IPS-18a (cell line): ENCODE data around the gene LMX1B.
A peak's percentile ranks its signal among the peaks of the same experiment; 100 is the strongest.

Source experiments
- H3K27ac ChIP-seq: one replicate; pipeline ENCODE4 v1.5.1; 2013; ENCODE audit warnings: low read length
- H3K27me3 ChIP-seq: one replicate; pipeline ENCODE4 v1.6.1; 2013; ENCODE audit warnings: mild to moderate bottlenecking, low read length; ENCODE audit not compliant: control insufficient read depth, insufficient read depth
- H3K36me3 ChIP-seq: one replicate; pipeline ENCODE4 v1.6.1; 2013; ENCODE audit warnings: low read depth, low read length; ENCODE audit not compliant: control insufficient read depth
- H3K4me1 ChIP-seq: one replicate; pipeline ENCODE4 v1.6.1; 2013; ENCODE audit warnings: low read depth, low read length; ENCODE audit not compliant: control insufficient read depth
- H3K4me3 ChIP-seq: one replicate; pipeline ENCODE4 v1.5.1; 2013; ENCODE audit warnings: low read length
- H3K9ac ChIP-seq: one replicate; pipeline ENCODE4 v1.6.1; 2013; ENCODE audit warnings: mild to moderate bottlenecking, low read length, moderate library complexity
- H3K9me3 ChIP-seq: one replicate; pipeline ENCODE4 v1.6.1; 2013; ENCODE audit warnings: low read depth, low read length; ENCODE audit not compliant: control insufficient read depth

The LMX1B gene

GRCh38 chr9:126668058-126668457, 54.3 kb downstream of the LMX1B start:
- H3K4me1 ChIP-seq = peaks cover 27% of the 10 kb centered on the region
- no peaks in the 10 kb centered on the region for H3K36me3 ChIP-seq
- no peaks in the 10 kb centered on the region for H3K9me3 ChIP-seq
- H3K4me3 ChIP-seq = no peak overlapping the region
- H3K9ac ChIP-seq = no peak overlapping the region
- H3K27me3 ChIP-seq = peaks cover 78% of the 10 kb centered on the region
- H3K27ac ChIP-seq = no peak overlapping the region

DNA sequence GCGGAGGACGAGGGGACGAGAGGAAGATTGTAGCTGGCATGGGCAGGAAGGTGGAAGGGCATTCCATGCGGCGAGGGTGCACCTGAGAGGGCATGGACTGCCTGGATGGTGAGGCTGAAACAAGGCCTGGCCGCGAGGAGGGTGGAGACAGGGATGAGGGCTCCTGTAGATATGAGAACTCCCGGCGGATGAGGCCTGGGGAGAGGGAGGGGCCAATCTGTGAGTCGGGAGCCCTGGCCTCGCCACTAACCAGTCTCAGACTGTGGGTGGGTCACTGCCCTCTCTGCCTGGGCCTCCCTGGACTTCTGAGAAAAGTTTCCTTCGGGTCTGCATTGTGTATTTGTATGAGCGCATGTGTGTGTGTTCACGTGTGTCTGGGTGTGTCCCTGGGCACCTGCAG, 55.4 kb downstream of the LMX1B start:
- Histone ChIP-seq H3K4me1 (peaks cover 32% of the 10 kb centered on the region), H3K27ac (no peak overlapping the region), H3K4me3 (no peak overlapping the region), H3K9me3 (no peaks in the 10 kb centered on the region), H3K36me3 (no peaks in the 10 kb centered on the region), H3K9ac (no peak overlapping the region), H3K27me3 (peaks cover 89% of the 10 kb centered on the region)

GRCh38 chr9:126670270-126670669, 56.5 kb downstream of the LMX1B start:
- Histone ChIP-seq H3K4me3 (no peak overlapping the region), H3K27me3 (peaks cover 91% of the 10 kb centered on the region), H3K4me1 (peaks cover 33% of the 10 kb centered on the region), H3K9me3 (no peaks in the 10 kb centered on the region), H3K9ac (no peak overlapping the region), H3K27ac (no peak overlapping the region), H3K36me3 (no peaks in the 10 kb centered on the region)

- Histone ChIP-seq H3K4me1 (peaks cover 31% of the 10 kb centered on the region), H3K27me3 (peaks cover 91% of the 10 kb centered on the region), H3K9me3 (no peaks in the 10 kb centered on the region), H3K9ac (no peak overlapping the region), H3K36me3 (no peaks in the 10 kb centered on the region), H3K4me3 (no peak overlapping the region), H3K27ac (no peak overlapping the region)
Measured at GRCh38 chr9:126671381-126671831, 57.7 kb downstream of the LMX1B start.

- no peak overlapping the region for H3K9ac ChIP-seq
- peaks cover 34% of the 10 kb centered on the region for H3K4me1 ChIP-seq
- H3K27me3 ChIP-seq = peaks cover 91% of the 10 kb centered on the region
- H3K9me3 ChIP-seq = no peaks in the 10 kb centered on the region
- H3K4me3 ChIP-seq = no peak overlapping the region
- no peak overlapping the region for H3K27ac ChIP-seq
- no peaks in the 10 kb centered on the region for H3K36me3 ChIP-seq
Measured at GRCh38 chr9:126671983-126672382, 58.3 kb downstream of the LMX1B start.

DNA sequence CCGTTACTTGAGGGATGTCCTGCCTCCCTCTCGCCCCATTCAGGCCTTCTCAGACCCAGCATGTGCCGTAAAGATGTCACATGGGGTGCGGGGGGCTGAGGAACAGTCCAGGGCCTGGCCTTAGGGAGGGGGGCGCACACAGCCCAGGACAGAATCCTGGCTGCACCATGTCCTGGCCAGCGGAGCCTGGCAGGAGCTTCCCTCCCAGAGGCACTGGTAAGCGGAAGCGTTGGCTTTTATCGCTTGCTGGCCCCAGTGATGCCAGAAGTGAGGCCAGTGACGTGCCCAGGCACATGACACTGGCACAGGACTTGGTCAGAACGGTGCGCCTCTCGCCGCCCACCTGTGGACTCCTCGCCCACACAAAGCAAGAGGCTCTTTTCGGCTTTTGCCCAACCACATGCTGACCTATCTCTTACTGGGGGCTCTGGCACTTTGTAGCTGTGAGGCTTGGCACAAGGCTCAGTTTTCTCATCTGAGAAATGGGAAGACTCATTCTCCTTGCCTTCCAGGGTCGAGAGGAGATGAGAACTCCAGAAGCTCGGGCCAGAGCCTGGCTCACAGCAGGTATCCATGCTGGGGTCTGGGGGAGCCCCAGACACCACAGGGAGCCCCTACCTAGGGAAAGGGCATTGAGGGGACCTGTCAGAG, 59.0 kb downstream of the LMX1B start:
- Histone ChIP-seq H3K9me3 (no peaks in the 10 kb centered on the region), H3K27ac (no peak overlapping the region), H3K36me3 (no peaks in the 10 kb centered on the region), H3K9ac (no peak overlapping the region), H3K27me3 (peaks cover 91% of the 10 kb centered on the region), H3K4me1 (peaks cover 42% of the 10 kb centered on the region), H3K4me3 (no peak overlapping the region)

- no peak overlapping the region for H3K4me3 ChIP-seq
- H3K36me3 ChIP-seq = no peaks in the 10 kb centered on the region
- peaks cover 95% of the 10 kb centered on the region for H3K27me3 ChIP-seq
- no peak overlapping the region for H3K9ac ChIP-seq
- peaks cover 44% of the 10 kb centered on the region for H3K4me1 ChIP-seq
- no peaks in the 10 kb centered on the region for H3K9me3 ChIP-seq
- no peak overlapping the region for H3K27ac ChIP-seq
Measured at GRCh38 chr9:126673689-126674364, 60.1 kb downstream of the LMX1B start.

GRCh38 chr9:126674365-126675146, 60.8 kb downstream of the LMX1B start:
- H3K9ac ChIP-seq = no peak overlapping the region
- H3K36me3 ChIP-seq = no peaks in the 10 kb centered on the region
- peaks cover 95% of the 10 kb centered on the region for H3K27me3 ChIP-seq
- H3K4me3 ChIP-seq = peak overlapping the region; percentile 26
- peaks cover 44% of the 10 kb centered on the region for H3K4me1 ChIP-seq
- H3K27ac ChIP-seq = no peak overlapping the region
- no peaks in the 10 kb centered on the region for H3K9me3 ChIP-seq

DNA sequence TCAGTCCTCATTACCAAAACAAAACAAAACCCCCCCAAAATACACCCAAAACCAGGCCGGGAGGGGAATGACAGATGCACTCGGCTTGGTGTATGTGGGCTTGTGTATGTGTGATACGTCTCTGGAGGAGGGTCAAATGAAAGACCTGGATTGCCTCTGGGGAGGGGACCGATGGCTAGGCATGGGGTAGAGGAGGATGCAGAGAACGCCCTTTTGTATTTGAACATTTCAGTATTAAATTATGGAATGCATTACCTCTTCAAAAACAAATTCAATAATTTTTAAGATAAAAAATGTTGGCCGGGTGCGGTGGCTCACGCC, 61.4 kb downstream of the LMX1B start:
- peaks cover 97% of the 10 kb centered on the region for H3K27me3 ChIP-seq

DNA sequence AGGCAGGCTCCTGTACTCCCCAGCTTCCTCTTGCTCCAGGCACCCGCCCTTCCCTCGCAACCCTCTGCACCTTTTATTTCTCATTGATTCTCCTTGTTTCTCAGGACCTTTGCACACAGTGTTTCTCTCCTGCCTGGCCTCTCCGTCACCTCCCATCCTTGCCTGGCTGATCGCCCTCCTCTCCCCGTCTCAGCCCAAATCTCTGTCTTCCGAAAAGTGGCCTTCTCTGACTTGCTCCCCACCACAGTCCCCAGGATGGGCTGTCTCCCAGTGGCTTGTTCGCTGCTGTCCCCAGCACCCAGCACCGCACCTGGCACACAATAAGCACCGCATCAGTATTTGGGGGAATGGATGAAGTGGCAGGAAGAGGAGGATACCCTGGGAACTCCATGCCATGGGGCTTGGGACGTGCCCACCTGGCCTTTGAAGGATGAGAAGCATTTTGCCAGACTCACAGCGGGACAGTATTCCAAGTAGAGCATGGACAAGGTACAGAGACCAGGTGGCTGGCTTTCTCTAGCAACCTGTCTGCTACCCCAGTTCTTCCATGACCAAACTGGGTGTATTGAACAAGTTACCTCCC, 62.5 kb downstream of the LMX1B start:
- H3K9ac ChIP-seq = no peak overlapping the region
- H3K9me3 ChIP-seq = no peaks in the 10 kb centered on the region
- H3K27me3 ChIP-seq = peaks cover 98% of the 10 kb centered on the region
- no peak overlapping the region for H3K27ac ChIP-seq
- H3K4me1 ChIP-seq = peaks cover 40% of the 10 kb centered on the region
- peak overlapping the region; percentile 31 for H3K4me3 ChIP-seq
- H3K36me3 ChIP-seq = no peaks in the 10 kb centered on the region

More for the DNA sequence above, 61.4 kb downstream of the LMX1B start:
- Histone ChIP-seq H3K9ac (no peak overlapping the region), H3K27ac (no peak overlapping the region), H3K4me1 (peaks cover 44% of the 10 kb centered on the region), H3K4me3 (peak overlapping the region; percentile 26), H3K36me3 (no peaks in the 10 kb centered on the region), H3K9me3 (no peaks in the 10 kb centered on the region)

DNA sequence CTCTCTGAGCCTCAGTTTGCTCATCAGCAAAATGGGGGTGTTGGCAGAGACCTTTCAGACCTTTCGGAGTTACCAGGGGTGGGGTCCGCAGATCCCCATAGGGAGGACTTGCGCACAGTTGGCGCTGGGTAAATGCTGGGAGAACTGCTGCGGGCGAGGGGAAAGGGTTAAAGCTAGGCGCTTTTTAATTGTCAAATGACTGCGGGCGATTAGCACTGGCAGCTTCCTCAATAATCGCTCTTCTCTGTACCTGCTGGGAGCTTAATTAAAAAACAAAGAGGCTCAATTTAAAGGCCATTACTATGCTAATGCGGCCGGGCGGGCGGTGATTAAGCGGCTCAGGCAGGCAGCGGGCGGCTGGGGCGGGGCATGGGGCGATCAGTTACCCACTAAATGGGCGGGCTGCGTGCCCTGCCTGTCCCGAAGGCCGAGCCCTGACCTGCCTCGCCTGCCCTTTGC, 63.0 kb downstream of the LMX1B start:
- Histone ChIP-seq H3K9ac (no peak overlapping the region), H3K4me3 (peak overlapping the region; percentile 31), H3K4me1 (peaks cover 39% of the 10 kb centered on the region), H3K27ac (no peak overlapping the region), H3K36me3 (no peaks in the 10 kb centered on the region), H3K27me3 (peaks cover 97% of the 10 kb centered on the region), H3K9me3 (no peaks in the 10 kb centered on the region)
